Sigmoid colon (tissue), 4 donors: ENCODE results near the gene MRPL27.
"Not testable (repeated sequence)": the region's sequence is repeated elsewhere in the genome, so short reads cannot be mapped to it uniquely, and the experiment has no call there.

Experiments
- EP300 ChIP-seq, 4 donors: sonication (generic); formaldehyde crosslinking; IDR thresholded peaks; one replicate each; pipeline ENCODE4 v1.6.1; 2017; ENCODE audit warnings: antibody characterized with exemption in 4 of 4
- POLR2AphosphoS5 ChIP-seq, 4 donors: sonication (generic); formaldehyde crosslinking; IDR thresholded peaks; one replicate each; pipeline ENCODE4 v1.6.1; 2017; ENCODE audit warnings: antibody characterized with exemption in 4 of 4
- TF ChIP-seq, protein P1 (sequence below), 4 experiments: fragments of 450-650 bp in 3 of 4; fragments of 200-600 bp in 1 of 4; IDR thresholded peaks; one replicate each; pipeline ENCODE4 v1.5.1; 2016 to 2019; ENCODE audit warnings: antibody characterized with exemption in 4 of 4, mild to moderate bottlenecking in 3 of 4, moderate library complexity in 2 of 4

GRCh38 chr17:50398672-50399071, 25.7 kb upstream of the MRPL27 start:
- TF ChIP-seq POLR2AphosphoS5, EP300 (IDR thresholded peaks at IDR 0.05): not testable (repeated sequence)
- TF ChIP-seq, protein P1, sequence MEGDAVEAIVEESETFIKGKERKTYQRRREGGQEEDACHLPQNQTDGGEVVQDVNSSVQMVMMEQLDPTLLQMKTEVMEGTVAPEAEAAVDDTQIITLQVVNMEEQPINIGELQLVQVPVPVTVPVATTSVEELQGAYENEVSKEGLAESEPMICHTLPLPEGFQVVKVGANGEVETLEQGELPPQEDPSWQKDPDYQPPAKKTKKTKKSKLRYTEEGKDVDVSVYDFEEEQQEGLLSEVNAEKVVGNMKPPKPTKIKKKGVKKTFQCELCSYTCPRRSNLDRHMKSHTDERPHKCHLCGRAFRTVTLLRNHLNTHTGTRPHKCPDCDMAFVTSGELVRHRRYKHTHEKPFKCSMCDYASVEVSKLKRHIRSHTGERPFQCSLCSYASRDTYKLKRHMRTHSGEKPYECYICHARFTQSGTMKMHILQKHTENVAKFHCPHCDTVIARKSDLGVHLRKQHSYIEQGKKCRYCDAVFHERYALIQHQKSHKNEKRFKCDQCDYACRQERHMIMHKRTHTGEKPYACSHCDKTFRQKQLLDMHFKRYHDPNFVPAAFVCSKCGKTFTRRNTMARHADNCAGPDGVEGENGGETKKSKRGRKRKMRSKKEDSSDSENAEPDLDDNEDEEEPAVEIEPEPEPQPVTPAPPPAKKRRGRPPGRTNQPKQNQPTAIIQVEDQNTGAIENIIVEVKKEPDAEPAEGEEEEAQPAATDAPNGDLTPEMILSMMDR (IDR thresholded peaks at IDR 0.05): not testable (repeated sequence)
